ENCODE data around the gene CNOT3.
"Not testable (repeated sequence)": the region's sequence is repeated elsewhere in the genome, so short reads cannot be mapped to it uniquely, and the experiment has no call there.

Gene CNOT3

GRCh38 chr19:54172471-54173358, 35.2 kb downstream of the CNOT3 start, which contains the start of gene TMC4:
Gene TMC4 (minus strand): TSS chr19:54173160. CDS start chr19:54173117, 43 bp downstream.
- DNase-seq, result no peak

GRCh38 chr19:54173359-54173699, 35.8 kb downstream of the CNOT3 start:
- no peak for DNase-seq

GRCh38 chr19:54173951-54174834, 36.6 kb downstream of the CNOT3 start:
- no peak for DNase-seq

GRCh38 chr19:54178581-54179261, 41.2 kb downstream of the CNOT3 start:
- no peak for DNase-seq

GRCh38 chr19:54179262-54179852, 41.8 kb downstream of the CNOT3 start:
- no peak for DNase-seq

GRCh38 chr19:54179921-54180461, 42.4 kb downstream of the CNOT3 start:
- DNase-seq, result peak; percentile 26

- DNase-seq, result no peak
Observed at GRCh38 chr19:54180691-54181091, 43.1 kb downstream of the CNOT3 start.

GRCh38 chr19:54181894-54182293, 44.3 kb downstream of the CNOT3 start:
- DNase-seq, result not testable (repeated sequence)

GRCh38 chr19:54183431-54183830, 45.9 kb downstream of the CNOT3 start:
- no peak for DNase-seq

GRCh38 chr19:54186351-54186750, 48.8 kb downstream of the CNOT3 start:
- DNase-seq, result no peak

- DNase-seq, result no peak
Observed at GRCh38 chr19:54186934-54187381, 49.4 kb downstream of the CNOT3 start.

- peak; percentile 46 for DNase-seq
Observed at GRCh38 chr19:54188215-54188871, 50.8 kb downstream of the CNOT3 start.

- DNase-seq, result no peak
Observed at GRCh38 chr19:54189145-54189734, 51.7 kb downstream of the CNOT3 start, which contains the start of gene MBOAT7. Gene MBOAT7 (minus strand): TSS chr19:54189580. CDS start chr19:54188508, 1,072 bp downstream.

GRCh38 chr19:54189735-54190502, 52.4 kb downstream of the CNOT3 start:
- DNase-seq, result peak; percentile 100

- peak; percentile 100 for DNase-seq
Observed at GRCh38 chr19:54190503-54191010, 53.0 kb downstream of the CNOT3 start.

GRCh38 chr19:54191011-54191810, 53.6 kb downstream of the CNOT3 start, which contains the start of gene TSEN34:
Gene TSEN34 (plus strand): TSS chr19:54191308. CDS start chr19:54191365, 57 bp downstream.
- peak; percentile 83 for DNase-seq

- no peak for DNase-seq
Observed at GRCh38 chr19:54191811-54192453, 54.4 kb downstream of the CNOT3 start.

GRCh38 chr19:54193011-54193410, 55.4 kb downstream of the CNOT3 start:
- no peak for DNase-seq
